ENCODE measurements around the gene CIAPIN1. TPM values are rescaled to one million over a fixed set of nuclear protein-coding genes. Genes with fewer than 3 reads are reported as not detected.

Gene CIAPIN1
- polyA plus RNA-seq, 3 donors = 24.0 to 46.5 (median 42.1) TPM

GRCh38 chr16:57452021-57452420, 4.8 kb upstream of the CIAPIN1 start:
- H3K27me3 Mint-ChIP-seq (ENCODE audit: low read depth in 3 of 3) = no peaks in the 10 kb centered on the region
- DNase-seq = no peak
- H3K27ac Mint-ChIP-seq = peak overlapping the region in 1 of 7 donors; percentile 57
- no peak overlapping the region for H2AFZ ChIP-seq (ENCODE audit: insufficient read depth, low read depth, low read length, poor library complexity, severe bottlenecking)
- peaks cover 53 to 65% of the 10 kb centered on the region in 2 donors for H3K36me3 ChIP-seq (replicated peaks in 1 of 2; ENCODE audit: control insufficient read depth in 1 of 2, insufficient read depth in 2 of 2, low read length in 2 of 2)
- no peak overlapping the region for H3K4me2 ChIP-seq (replicated peaks; ENCODE audit: extremely low read depth, low read length, poor library complexity, severe bottlenecking)
- no peaks in the 10 kb centered on the region for H3K9me3 Mint-ChIP-seq
- peaks cover 50 to 57% of the 10 kb centered on the region in 2 donors for H3K36me3 Mint-ChIP-seq
- no peaks in the 10 kb centered on the region for H4K20me1 ChIP-seq (ENCODE audit: insufficient read depth, low read length)
- intact Hi-C loops (cut with micrococcal nuclease) = no loop called here
- peaks cover 8 to 11% of the 10 kb centered on the region in 2 donors for H3K4me1 ChIP-seq (ENCODE audit: control insufficient read depth in 1 of 2, insufficient read depth in 2 of 2, low read length in 2 of 2)
- no peak overlapping the region for H3K9ac ChIP-seq (ENCODE audit: insufficient read depth, low read length, poor library complexity, severe bottlenecking)
- peaks cover 15% of the 10 kb centered on the region for H3K79me2 ChIP-seq (ENCODE audit: insufficient read depth, low read length)
- H3K27ac ChIP-seq (ENCODE audit: low read depth in 1 of 2, low read length in 2 of 2) = no peak overlapping the region
- no peaks in the 10 kb centered on the region for H3K27me3 ChIP-seq (ENCODE audit: control insufficient read depth in 2 of 2, insufficient read depth in 2 of 2, low read length in 2 of 2)
- WGBS (ENCODE audit: insufficient coverage) = 98% methylated on average over 9 of the region's 10 CpGs
- no peak for TF ChIP-seq CTCF (IDR thresholded peaks at IDR 0.05)
- H3K4me1 Mint-ChIP-seq = peaks cover 9% of the 10 kb centered on the region
- no peaks in the 10 kb centered on the region for H3K9me3 ChIP-seq (replicated peaks in 1 of 2; ENCODE audit: control insufficient read depth in 1 of 2, insufficient read depth in 1 of 2, low read length in 2 of 2)
- no peak overlapping the region for H3K4me3 ChIP-seq (replicated peaks in 1 of 3; ENCODE audit: low read depth in 2 of 3, low read length in 3 of 3)
- no peak overlapping the region for H3K4me3 Mint-ChIP-seq

DNA sequence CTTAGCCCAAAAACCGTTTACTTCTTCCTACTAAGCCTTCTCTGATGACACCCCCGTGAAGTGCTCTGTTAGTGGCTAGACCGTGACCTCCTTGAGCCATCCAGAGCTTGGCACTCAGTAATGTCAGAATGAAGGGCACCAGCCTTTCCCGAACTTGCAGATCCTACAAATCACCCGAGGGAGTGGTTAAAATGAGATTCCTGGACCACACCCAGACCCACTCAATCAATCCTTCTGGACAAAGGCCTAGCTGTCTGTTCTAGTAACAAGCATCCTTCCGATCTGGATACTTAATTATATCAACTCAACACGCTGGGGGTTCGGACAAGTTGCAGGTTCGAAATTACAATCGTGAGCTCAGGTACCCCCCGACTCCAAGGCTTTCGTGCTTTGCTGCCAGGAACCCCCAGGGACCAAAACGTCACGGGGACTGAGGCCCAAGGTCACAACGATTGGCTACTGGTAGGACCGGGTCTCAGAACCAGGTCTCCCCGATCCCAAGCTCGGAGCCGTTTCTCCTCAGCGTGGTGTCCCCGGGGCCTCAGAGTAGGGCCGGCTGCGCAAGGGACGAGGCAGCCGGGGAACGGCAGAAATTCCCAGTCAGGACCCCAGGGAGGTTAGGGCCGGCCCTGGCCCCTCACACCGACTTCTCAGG, 527 bp downstream of the CIAPIN1 start:
- H4K20me1 ChIP-seq (ENCODE audit: insufficient read depth, low read length) = no peaks in the 10 kb centered on the region
- H3K9ac ChIP-seq (ENCODE audit: insufficient read depth, low read length, poor library complexity, severe bottlenecking) = peak overlapping the region; percentile 96
- peaks cover 16 to 22% of the 10 kb centered on the region in 2 donors for H3K4me1 ChIP-seq (ENCODE audit: control insufficient read depth in 1 of 2, insufficient read depth in 2 of 2, low read length in 2 of 2)
- H3K4me2 ChIP-seq (replicated peaks; ENCODE audit: extremely low read depth, low read length, poor library complexity, severe bottlenecking) = peak overlapping the region; percentile 99
- Mint-ChIP-seq H3K4me3 (peak overlapping the region; percentile 93 to 94), H3K27ac (peak overlapping the region; percentile 81 to 96 (median 87)), H3K9me3 (peaks cover 0 to 3% (median 0%) of the 10 kb centered on the region in 7 donors), H3K27me3 (ENCODE audit: low read depth in 3 of 3) (peaks cover 0 to 2% (median 0%) of the 10 kb centered on the region in 3 donors), H3K36me3 (peaks cover 12 to 13% of the 10 kb centered on the region in 2 donors), H3K4me1 (peaks cover 19% of the 10 kb centered on the region)
- TF ChIP-seq CTCF (IDR thresholded peaks at IDR 0.05) = no peak
- peaks cover 54% of the 10 kb centered on the region for H3K79me2 ChIP-seq (ENCODE audit: insufficient read depth, low read length)
- peak overlapping the region; percentile 29 to 89 for H3K27ac ChIP-seq (ENCODE audit: low read depth in 1 of 2, low read length in 2 of 2)
- peak overlapping the region; percentile 98 for H2AFZ ChIP-seq (ENCODE audit: insufficient read depth, low read depth, low read length, poor library complexity, severe bottlenecking)
- peak overlapping the region; percentile 88 to 92 (median 92) for H3K4me3 ChIP-seq (replicated peaks in 1 of 3; ENCODE audit: low read depth in 2 of 3, low read length in 3 of 3)
- H3K36me3 ChIP-seq (replicated peaks in 1 of 2; ENCODE audit: control insufficient read depth in 1 of 2, insufficient read depth in 2 of 2, low read length in 2 of 2) = peaks cover 9 to 20% of the 10 kb centered on the region in 2 donors
- peak; percentile 6 to 31 (median 8) for DNase-seq
- peaks cover 0 to 1% of the 10 kb centered on the region in 2 donors for H3K9me3 ChIP-seq (replicated peaks in 1 of 2; ENCODE audit: control insufficient read depth in 1 of 2, insufficient read depth in 1 of 2, low read length in 2 of 2)
- intact Hi-C loops (cut with micrococcal nuclease) = loop anchor here in 1 of 2 donors (2.0 to 10.0 kb wide), 2 partner anchors 16 to 262 kb away; partner anchors contain the start of genes POLR2C, PSME3IP1 and RSPRY1
- 0% methylated on average over 23 of the region's 28 CpGs for WGBS (ENCODE audit: insufficient coverage)
- no peaks in the 10 kb centered on the region for H3K27me3 ChIP-seq (ENCODE audit: control insufficient read depth in 2 of 2, insufficient read depth in 2 of 2, low read length in 2 of 2)

Data from CD14-positive monocyte (primary cell).